K562 (cell line): Measurements from ENCODE around the gene NCOA6. TPM values are rescaled to one million over a fixed set of nuclear protein-coding genes. Genes with fewer than 3 reads are reported as not detected.

Experiments used
- BACH1 ChIP-seq: fragments of 200-800 bp; sonication (Bioruptor generic); IDR thresholded peaks from 2 replicates; pipeline ENCODE4 v1.6.1; 2016; ENCODE audit warnings: missing genetic modification characterization, missing compliant biosample characterization
- ERF ChIP-seq: fragments of 450-650 bp; formaldehyde crosslinking; IDR thresholded peaks from 2 replicates; pipeline ENCODE4 v1.4.0; 2020; ENCODE audit warnings: mild to moderate bottlenecking, mixed read lengths
- ESRRA ChIP-seq: fragments of 450-650 bp; IDR thresholded peaks from 2 replicates; pipeline ENCODE4 v1.6.1; 2014; ENCODE audit warnings: low read depth, mild to moderate bottlenecking, moderate library complexity, borderline replicate concordance
- GATAD2B ChIP-seq: fragments of 450-650 bp; IDR thresholded peaks from 2 replicates; pipeline ENCODE4 v1.6.1; 2017; ENCODE audit warnings: mild to moderate bottlenecking, borderline replicate concordance
- MYNN ChIP-seq, 2 experiments: sonication (generic); formaldehyde crosslinking in 1 of 2; IDR thresholded peaks; 2 replicates each; pipeline versions ENCODE4 v1.5.0 to v1.6.1; 2016 to 2020; ENCODE audit warnings: antibody characterized with exemption in 1 of 2, missing genetic modification reagents in 1 of 2
- NUFIP1 ChIP-seq: fragments of 450-650 bp; IDR thresholded peaks from 2 replicates; pipeline ENCODE4 v1.6.1; 2018; ENCODE audit not compliant: partially characterized antibody
- PCBP1 ChIP-seq: fragments of 200-400 bp; formaldehyde crosslinking; IDR thresholded peaks from 2 replicates; pipeline ENCODE4 v1.6.1; 2018; ENCODE audit warnings: mild to moderate bottlenecking, low read depth, low read length; ENCODE audit not compliant: poor library complexity, severe bottlenecking
- RBM25 ChIP-seq: fragments of 200-400 bp; formaldehyde crosslinking; IDR thresholded peaks from 2 replicates; pipeline ENCODE4 v1.6.1; 2018; ENCODE audit warnings: low read length, low read depth, moderate library complexity; ENCODE audit not compliant: severe bottlenecking
- SLC30A9 ChIP-seq: fragments of 250-450 bp; sonication (Bioruptor Pico); IDR thresholded peaks from 2 replicates; pipeline ENCODE4 v1.8.0; 2022; ENCODE audit warnings: mild to moderate bottlenecking, moderate library complexity
- SMARCE1 ChIP-seq: fragments of 450-650 bp; IDR thresholded peaks from 2 replicates; pipeline ENCODE4 v1.7.1; 2016; ENCODE audit warnings: mild to moderate bottlenecking
- SP1 ChIP-seq: sonication (generic); formaldehyde crosslinking; IDR thresholded peaks from 2 replicates; pipeline ENCODE4 v1.8.1; 2022; ENCODE audit warnings: mild to moderate bottlenecking, missing genetic modification reagents
- TAF15 ChIP-seq: fragments of 200-400 bp; formaldehyde crosslinking; IDR thresholded peaks from 2 replicates; pipeline ENCODE4 v1.6.1; 2017; ENCODE audit warnings: mild to moderate bottlenecking, low read depth, low read length, moderate library complexity
- TCFL5 ChIP-seq: fragments of 250-450 bp; sonication (Bioruptor Pico); conservative IDR thresholded peaks from 2 replicates; pipeline ENCODE4 v1.6.1; 2021; ENCODE audit warnings: mild to moderate bottlenecking, moderate library complexity, matching md5 sums
- ZMIZ1 ChIP-seq, 2 experiments: fragments of 150-350 bp in 1 of 2; IDR thresholded peaks; 2 replicates each; pipeline ENCODE4 v1.6.1; 2012 to 2016; ENCODE audit warnings: low read depth in 2 of 2, low read length in 2 of 2, mild to moderate bottlenecking in 1 of 2, moderate library complexity in 1 of 2
- ZNF354B ChIP-seq: fragments of 250-450 bp; sonication (Bioruptor Pico); IDR thresholded peaks from 2 replicates; pipeline ENCODE4 v1.4.0; 2020
- ZNF449 ChIP-seq: fragments of 250-450 bp; sonication (Bioruptor Pico); IDR thresholded peaks from 2 replicates; pipeline ENCODE4 v1.8.0; 2022; ENCODE audit warnings: moderate library complexity, mild to moderate bottlenecking, inconsistent platforms
- ZNF586 ChIP-seq: fragments of 450-650 bp; formaldehyde crosslinking; conservative IDR thresholded peaks from 2 replicates; pipeline ENCODE4 v1.4.0; 2020; ENCODE audit warnings: mild to moderate bottlenecking, moderate library complexity
- ZSCAN32 ChIP-seq: fragments of 450-650 bp; formaldehyde crosslinking; IDR thresholded peaks from 2 replicates; pipeline ENCODE4 v1.4.0; 2020; ENCODE audit warnings: mild to moderate bottlenecking, moderate library complexity
- polyA plus RNA-seq, 8 experiments: library from polyadenylated mRNA; depleted of rRNA in 4 of 8; stranded (reverse) in 5 of 8; unstranded in 3 of 8; fragments of >200 nt; fragmentation: Nextera tagmentation in 2 of 8; fragmentation: Illumina TruSeq in 1 of 8; extraction: Ambion mirVana in 2 of 8; extraction: Trizol in 1 of 8; gene quantifications; 2 replicates each; pipeline versions ENCODE4 v1.2.1 to v1.2.3, GENCODE V29; 2011 to 2014; ENCODE audit warnings: inconsistent platforms in 1 of 8, missing spikeins in 1 of 8
- total RNA-seq, 7 experiments: library from RNA; depleted of rRNA in 6 of 7; stranded (reverse); fragments of >200 nt in 6 of 7; fragmentation: Illumina TruSeq in 2 of 7; extraction: Trizol in 2 of 7; gene quantifications; 2 replicates each; pipeline versions ENCODE4 v1.2.1 to v1.2.3, GENCODE V29; 2011 to 2021; ENCODE audit warnings: low replicate concordance in 1 of 7
- TF ChIP-seq, protein P1 (sequence below): fragments of 450-650 bp; formaldehyde crosslinking; conservative IDR thresholded peaks from 2 replicates; pipeline ENCODE4 v1.4.0; 2022; ENCODE audit warnings: mild to moderate bottlenecking, missing genetic modification characterization
- TF ChIP-seq, protein P2 (sequence below): fragments of 450-650 bp; IDR thresholded peaks from 2 replicates; pipeline ENCODE4 v1.6.1; 2017; ENCODE audit warnings: antibody characterized with exemption

Gene NCOA6
- total and polyA plus RNA-seq, 9 of the 15 experiments (the other 6 are each of a cell fraction or from before 2014, with no cell fraction given): 6.1 to 25.0 (median 9.5) TPM

DNA sequence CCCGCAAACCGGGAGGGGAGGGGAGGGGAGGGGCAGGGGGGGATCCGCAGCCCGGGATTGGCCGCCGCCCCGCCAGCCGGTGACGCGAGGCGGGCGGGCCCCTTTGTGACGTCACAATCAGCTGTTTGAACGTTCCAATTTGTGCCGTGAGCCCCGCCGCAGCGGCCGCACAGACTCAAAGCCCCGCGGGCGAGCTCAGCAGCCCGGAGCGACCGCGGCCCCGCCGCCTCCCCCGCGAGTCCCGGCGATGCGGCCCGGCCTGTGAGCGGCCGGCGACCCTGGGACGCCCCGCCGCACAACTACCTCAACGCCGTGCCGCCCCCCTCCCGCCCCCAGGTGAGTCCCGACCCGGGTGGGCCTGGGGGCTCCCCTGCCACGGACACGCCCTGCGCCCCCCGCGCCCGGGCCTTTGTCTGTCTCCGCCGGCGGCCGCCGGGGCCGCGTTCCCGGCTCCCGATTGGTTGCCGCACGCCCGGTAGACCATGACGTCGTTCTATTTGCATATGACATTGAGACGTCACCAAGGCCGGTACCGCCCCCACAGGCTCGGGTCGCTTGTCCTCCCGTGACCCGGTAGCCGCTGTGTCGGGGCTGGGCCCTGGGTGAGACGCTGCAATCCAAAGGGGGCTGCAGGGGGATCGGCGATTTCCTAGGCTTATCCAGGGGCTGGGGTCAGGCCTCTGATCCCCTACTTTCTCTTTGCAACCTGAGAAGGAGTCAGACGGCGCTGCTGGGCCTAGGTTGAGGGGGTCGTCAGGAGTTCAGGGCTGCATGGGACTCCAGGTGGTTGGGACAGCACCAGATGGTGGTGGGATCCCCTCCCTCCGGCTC lies 121.1 kb downstream of the NCOA6 start, which contains the start of gene TP53INP2 (continued):
- TF ChIP-seq GATAD2B: no peak
- TF ChIP-seq, protein P1, sequence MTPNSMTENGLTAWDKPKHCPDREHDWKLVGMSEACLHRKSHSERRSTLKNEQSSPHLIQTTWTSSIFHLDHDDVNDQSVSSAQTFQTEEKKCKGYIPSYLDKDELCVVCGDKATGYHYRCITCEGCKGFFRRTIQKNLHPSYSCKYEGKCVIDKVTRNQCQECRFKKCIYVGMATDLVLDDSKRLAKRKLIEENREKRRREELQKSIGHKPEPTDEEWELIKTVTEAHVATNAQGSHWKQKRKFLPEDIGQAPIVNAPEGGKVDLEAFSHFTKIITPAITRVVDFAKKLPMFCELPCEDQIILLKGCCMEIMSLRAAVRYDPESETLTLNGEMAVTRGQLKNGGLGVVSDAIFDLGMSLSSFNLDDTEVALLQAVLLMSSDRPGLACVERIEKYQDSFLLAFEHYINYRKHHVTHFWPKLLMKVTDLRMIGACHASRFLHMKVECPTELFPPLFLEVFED: no peak; the same call in 1 of the 2 replicates
- TF ChIP-seq ZMIZ1 (IDR thresholded peaks at IDR 0.05; ENCODE audit: low read depth in 2 of 2, low read length in 2 of 2): 0 out of 4 replicates have a peak, but pooled peaks of 1 of the 2 experiments have one; percentile 9
- TF ChIP-seq SMARCE1: no peak
- TF ChIP-seq PCBP1: peak; percentile 99
- peak; percentile 51 for TF ChIP-seq RBM25
- TF ChIP-seq NUFIP1: peak; percentile 52
- TF ChIP-seq ZNF354B: no peak
- TF ChIP-seq TAF15: no peak
- no peak for TF ChIP-seq MYNN (IDR thresholded peaks at IDR 0.05)
- TF ChIP-seq MYNN (CRISPR knock-in tag; IDR thresholded peaks at IDR 0.05): no peak
- no peak for TF ChIP-seq BACH1 (tag)
- TF ChIP-seq ZNF586 (CRISPR knock-in tag): no peak
- TF ChIP-seq, protein P2, sequence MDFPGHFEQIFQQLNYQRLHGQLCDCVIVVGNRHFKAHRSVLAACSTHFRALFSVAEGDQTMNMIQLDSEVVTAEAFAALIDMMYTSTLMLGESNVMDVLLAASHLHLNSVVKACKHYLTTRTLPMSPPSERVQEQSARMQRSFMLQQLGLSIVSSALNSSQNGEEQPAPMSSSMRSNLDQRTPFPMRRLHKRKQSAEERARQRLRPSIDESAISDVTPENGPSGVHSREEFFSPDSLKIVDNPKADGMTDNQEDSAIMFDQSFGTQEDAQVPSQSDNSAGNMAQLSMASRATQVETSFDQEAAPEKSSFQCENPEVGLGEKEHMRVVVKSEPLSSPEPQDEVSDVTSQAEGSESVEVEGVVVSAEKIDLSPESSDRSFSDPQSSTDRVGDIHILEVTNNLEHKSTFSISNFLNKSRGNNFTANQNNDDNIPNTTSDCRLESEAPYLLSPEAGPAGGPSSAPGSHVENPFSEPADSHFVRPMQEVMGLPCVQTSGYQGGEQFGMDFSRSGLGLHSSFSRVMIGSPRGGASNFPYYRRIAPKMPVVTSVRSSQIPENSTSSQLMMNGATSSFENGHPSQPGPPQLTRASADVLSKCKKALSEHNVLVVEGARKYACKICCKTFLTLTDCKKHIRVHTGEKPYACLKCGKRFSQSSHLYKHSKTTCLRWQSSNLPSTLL: no peak
- TF ChIP-seq TCFL5 (CRISPR knock-in tag): no peak
- no peak for TF ChIP-seq SLC30A9 (CRISPR knock-in tag)
- TF ChIP-seq ZSCAN32 (CRISPR knock-in tag): no peak
- no peak for TF ChIP-seq ERF (CRISPR knock-in tag)
- peak; percentile 99 for TF ChIP-seq ESRRA
- TF ChIP-seq SP1 (CRISPR knock-in tag): no peak
- no peak for TF ChIP-seq ZNF449
